Panc1 (cell line): ENCODE measurements around the gene ITGB4. TPM values are rescaled to one million over a fixed set of nuclear protein-coding genes. Genes with fewer than 3 reads are reported as not detected.

Experiments used
- ATAC-seq: fragments of 200-7000 bp; cut with Tn5 transposase; 2 replicates; pipeline ENCODE4 v1.9.1; 2020; ENCODE audit warnings: mild to moderate bottlenecking, moderate library complexity
- BruUV-seq: library from RNA; stranded (reverse); fragments of 400-500 nt; replicated peaks from 2 replicates; lab custom pipeline; 2021; lab: Mats Ljungman, UMichigan
- CTCF ChIA-PET: fragments of 300-600 bp; sonication (Branson Sonifier 250); formaldehyde crosslinking; loops from one replicate; lab custom pipeline; 2022; ENCODE audit warnings: antibody characterized with exemption; lab: Charles Lee
- POLR2A ChIA-PET: fragments of 300-600 bp; sonication (Branson Sonifier 250); formaldehyde crosslinking; loops from one replicate; lab custom pipeline; 2022; ENCODE audit warnings: antibody characterized with exemption; lab: Charles Lee
- DNase-seq: peaks from one replicate; pipeline ENCODE4 v3.0.0-alpha.2; 2010; ENCODE audit warnings: low read depth, low spot score
- H3K27ac ChIP-seq: 2 replicates; pipeline ENCODE4 v1.5.1; 2011; ENCODE audit warnings: mild to moderate bottlenecking, low read length, inconsistent platforms
- H3K27me3 ChIP-seq: fragments of 200-500 bp; sonication (Bioruptor generic); 2 replicates; pipeline ENCODE4 v1.6.0; 2014; ENCODE audit warnings: low read length, inconsistent platforms; ENCODE audit not compliant: control insufficient read depth, insufficient read depth
- H3K36me3 ChIP-seq: fragments of 200-500 bp; sonication (Bioruptor generic); 2 replicates; pipeline ENCODE4 v1.5.1; 2014; ENCODE audit warnings: inconsistent platforms, mild to moderate bottlenecking, low read length, moderate library complexity; ENCODE audit not compliant: control insufficient read depth, insufficient read depth
- H3K4me1 ChIP-seq: 2 replicates; pipeline ENCODE4 v1.5.1; 2011; ENCODE audit warnings: inconsistent platforms, mild to moderate bottlenecking, low read length, moderate library complexity; ENCODE audit not compliant: control insufficient read depth, insufficient read depth
- H3K4me3 ChIP-seq, 2 experiments: 2 replicates each; pipeline ENCODE4 v1.5.1; 2011 to 2012; ENCODE audit warnings: low read depth in 2 of 2, low read length in 2 of 2, mild to moderate bottlenecking in 2 of 2, inconsistent platforms in 1 of 2, moderate library complexity in 1 of 2
- H3K9me3 ChIP-seq: fragments of 200-500 bp; sonication (Bioruptor generic); 2 replicates; pipeline ENCODE4 v1.5.1; 2014; ENCODE audit warnings: low read depth, mild to moderate bottlenecking, inconsistent platforms, low read length, moderate library complexity; ENCODE audit not compliant: control insufficient read depth, insufficient read depth
- CTCF ChIP-seq: fragments of 450-650 bp; IDR thresholded peaks from 2 replicates; pipeline ENCODE4 v1.5.1; 2017; ENCODE audit warnings: mild to moderate bottlenecking
- POLR2AphosphoS5 ChIP-seq: IDR thresholded peaks from 2 replicates; pipeline ENCODE4 v1.6.1; 2012; ENCODE audit warnings: mild to moderate bottlenecking, low read depth, low read length, moderate library complexity
- REST ChIP-seq, 2 experiments: IDR thresholded peaks; 2 replicates each; pipeline ENCODE4 v1.6.1; 2011 to 2012; ENCODE audit warnings: low read depth in 2 of 2, control low read depth in 1 of 2, low read length in 1 of 2, mild to moderate bottlenecking in 1 of 2, moderate library complexity in 1 of 2; ENCODE audit not compliant: insufficient read depth in 1 of 2
- SIN3A ChIP-seq: IDR thresholded peaks from 2 replicates; pipeline ENCODE4 v1.6.1; 2012; ENCODE audit warnings: low read depth, mild to moderate bottlenecking, low read length, moderate library complexity, borderline replicate concordance; ENCODE audit not compliant: insufficient read depth
- TCF7L2 ChIP-seq: IDR thresholded peaks from 2 replicates; pipeline ENCODE4 v1.6.1; 2011; ENCODE audit warnings: mild to moderate bottlenecking, low read depth, low read length, inconsistent platforms
- in situ Hi-C: cut with HindIII; loops from 2 replicates; pipeline ENCODE4 v1.10.0; 2016; ENCODE audit warnings: low sequenced_read_pairs, low pct_unique_long_range_greater_than_20kb
- intact Hi-C: fragments of 100-400 bp; cut with micrococcal nuclease; formaldehyde crosslinking; loops from one replicate; pipeline ENCODE4 v1.10.0; 2022; ENCODE audit not compliant: unreplicated experiment
- total RNA-seq: library from RNA; stranded (reverse); gene quantifications from one replicate; pipeline ENCODE4 v1.2.1, GENCODE V29; 2021; ENCODE audit not compliant: unreplicated experiment

The ITGB4 gene
- total RNA-seq, 1 experiment from 2014 or later = 100 TPM

- CTCF ChIA-PET = interaction anchor here (1.3 kb wide), 1 partner anchor 68 kb away, joined by 9 read pairs; no protein-coding TSS in a partner anchor
- peak; percentile 75 for ATAC-seq
- TF ChIP-seq CTCF = no peak; the same call in 1 of the 2 replicates
- no peak for TF ChIP-seq POLR2AphosphoS5
- TF ChIP-seq REST (IDR thresholded peaks at IDR 0.05; ENCODE audit: insufficient read depth in 1 of 2, low read depth in 2 of 2, low read length in 1 of 2) = no peak
- 0 out of 2 replicates have a peak, but pooled peaks cover 3% of the 10 kb centered on the region for H3K36me3 ChIP-seq
- in situ Hi-C loops (loop anchor here (5.0 kb wide), 1 partner anchor 68 kb away; no protein-coding TSS in a partner anchor), intact Hi-C loops (no loop called here)
- BruUV-seq = no TSS peak
- no peak overlapping the region for H3K4me3 ChIP-seq
- H3K27ac ChIP-seq = peak overlapping the region; percentile 66
- no peaks in the 10 kb centered on the region for H3K27me3 ChIP-seq
- POLR2A ChIA-PET = no interaction called here
- no peak for DNase-seq
- H3K4me1 ChIP-seq = peaks cover 40% of the 10 kb centered on the region
- H3K9me3 ChIP-seq = no peaks in the 10 kb centered on the region
Measured at GRCh38 chr17:75679706-75680211, 41.5 kb upstream of the ITGB4 start.

- peaks cover 40% of the 10 kb centered on the region for H3K4me1 ChIP-seq
- no peak for TF ChIP-seq CTCF
- no peak for TF ChIP-seq TCF7L2
- no peak for TF ChIP-seq SIN3A
- no peak for TF ChIP-seq REST (IDR thresholded peaks at IDR 0.05; ENCODE audit: insufficient read depth in 1 of 2, low read depth in 2 of 2, low read length in 1 of 2)
- TF ChIP-seq POLR2AphosphoS5 = no peak
- no TSS peak for BruUV-seq
- peak overlapping the region; percentile 66 for H3K27ac ChIP-seq
- no peak for DNase-seq
- no peak for ATAC-seq
- H3K36me3 ChIP-seq = 0 out of 2 replicates have a peak, but pooled peaks cover 3% of the 10 kb centered on the region
- ChIA-PET POLR2A (interaction anchor here (0.6 kb wide), 1 partner anchor 26 kb away, joined by 3 read pairs; no protein-coding TSS in a partner anchor), CTCF (interaction anchor here (0.8 to 1.9 kb wide), 3 partner anchors 12 to 68 kb away, joined by 3 to 9 read pairs (median 5); no protein-coding TSS in a partner anchor)
- no peak overlapping the region for H3K4me3 ChIP-seq
- no peaks in the 10 kb centered on the region for H3K9me3 ChIP-seq
- in situ Hi-C loops = loop anchor here (5.0 kb wide), 1 partner anchor 67 kb away; no protein-coding TSS in a partner anchor
- no peaks in the 10 kb centered on the region for H3K27me3 ChIP-seq
- intact Hi-C loops = no loop called here
Measured at GRCh38 chr17:75680431-75680830, 40.8 kb upstream of the ITGB4 start.
